OCI-LY3 (cell line): ENCODE results near the gene ANLN.

ENCODE experiments used
- H2AFZ ChIP-seq: fragments of 200-600, 300-600 bp; shearing (Covaris generic); 2 replicates; pipeline ENCODE4 v1.6.0; 2014; ENCODE audit warnings: antibody characterized with exemption, low read depth, low read length
- H3K27ac ChIP-seq: fragments of 200-600, 300-600 bp; sonication (generic); 2 replicates; pipeline ENCODE4 v1.5.1; 2014; ENCODE audit warnings: mild to moderate bottlenecking, low read length, moderate library complexity, mixed read lengths
- H3K27me3 ChIP-seq: fragments of 200-600, 300-600 bp; sonication (generic); 2 replicates; pipeline ENCODE4 v1.6.1; 2014; ENCODE audit warnings: low read depth, low read length, mixed read lengths
- H3K36me3 ChIP-seq: fragments of 200-600, 300-600 bp; sonication (generic); replicated peaks from 2 replicates; pipeline ENCODE3; 2014; ENCODE audit warnings: low read depth, low read length, mixed read lengths
- H3K4me1 ChIP-seq: fragments of 300-600, 200-600 bp; sonication (generic); 2 replicates; pipeline ENCODE4 v1.6.1; 2014; ENCODE audit warnings: low read length, mixed read lengths
- H3K4me2 ChIP-seq: fragments of 200-600, 300-600 bp; sonication (generic); 2 replicates; pipeline ENCODE4 v1.6.1; 2014; ENCODE audit warnings: low read length, mixed read lengths
- H3K4me3 ChIP-seq: fragments of 300-600, 200-600 bp; sonication (generic); 2 replicates; pipeline ENCODE4 v1.5.1; 2014; ENCODE audit warnings: antibody characterized with exemption, mild to moderate bottlenecking, low read length, moderate library complexity
- H3K79me2 ChIP-seq: fragments of 300-600, 200-600 bp; shearing (Covaris generic); 2 replicates; pipeline ENCODE4 v1.6.1; 2014; ENCODE audit warnings: mild to moderate bottlenecking, low read length, mixed read lengths
- H3K9ac ChIP-seq: fragments of 300-600, 200-600 bp; shearing (Covaris generic); 2 replicates; pipeline ENCODE4 v1.6.0; 2014; ENCODE audit warnings: mild to moderate bottlenecking, low read length, moderate library complexity
- H3K9me3 ChIP-seq: fragments of 200-600, 300-600 bp; shearing (Covaris generic); 2 replicates; pipeline ENCODE4 v1.6.1; 2014; ENCODE audit warnings: low read length, mixed read lengths; ENCODE audit not compliant: insufficient read depth
- H4K20me1 ChIP-seq: fragments of 200-600, 300-600 bp; sonication (generic); 2 replicates; pipeline ENCODE4 v1.6.1; 2016; ENCODE audit warnings: low read length, mixed read lengths; ENCODE audit not compliant: insufficient read depth
- EZH2phosphoT487 ChIP-seq: fragments of 200-600 bp; shearing (Covaris generic); IDR thresholded peaks from 2 replicates; pipeline ENCODE4 v1.6.1; 2018; ENCODE audit warnings: antibody characterized with exemption, mixed run types, low read depth
- TF ChIP-seq, protein P1 (sequence below): fragments of 200-600, 300-600 bp; sonication (generic); IDR thresholded peaks from 2 replicates; pipeline ENCODE4 v1.5.1; 2014; ENCODE audit warnings: antibody characterized with exemption, low read length, low read depth

Gene ANLN

DNA sequence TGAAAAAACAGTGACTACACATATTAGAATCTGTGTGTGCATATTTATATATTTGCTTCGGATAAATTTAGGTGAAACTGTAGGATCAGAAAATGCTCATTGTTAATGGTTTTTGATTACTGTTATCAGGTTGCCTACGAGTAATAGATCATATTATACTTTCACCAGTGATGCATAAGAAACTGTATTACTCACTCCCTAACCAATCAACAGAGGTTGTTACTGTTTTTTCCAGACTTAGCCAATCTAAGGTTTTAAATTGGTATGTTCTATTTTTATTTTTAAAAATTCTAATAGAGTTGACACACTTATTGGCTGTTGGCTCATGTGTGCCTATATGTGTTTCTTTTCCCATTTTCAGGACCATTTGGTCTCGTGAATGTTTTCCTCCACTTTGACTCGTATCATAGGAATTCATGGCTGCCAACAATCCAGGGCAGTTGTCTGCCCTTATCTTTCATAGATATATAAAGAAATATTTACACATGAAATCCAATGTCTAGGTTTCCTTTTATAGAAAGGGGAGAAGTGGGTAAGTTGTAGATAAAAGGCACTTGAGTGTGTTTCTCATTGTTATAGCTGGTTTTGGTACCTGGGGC is 59.2 kb downstream of the ANLN start:
- Histone ChIP-seq H3K36me3 (peaks cover 68% of the 10 kb centered on the region), H3K27me3 (no peaks in the 10 kb centered on the region), H2AFZ (no peak overlapping the region), H3K4me2 (no peak overlapping the region), H4K20me1 (no peaks in the 10 kb centered on the region), H3K79me2 (no peaks in the 10 kb centered on the region), H3K4me3 (no peak overlapping the region), H3K27ac (no peak overlapping the region), H3K9ac (no peak overlapping the region), H3K9me3 (no peaks in the 10 kb centered on the region), H3K4me1 (no peaks in the 10 kb centered on the region)
- no peak for TF ChIP-seq EZH2phosphoT487
- TF ChIP-seq, protein P1, sequence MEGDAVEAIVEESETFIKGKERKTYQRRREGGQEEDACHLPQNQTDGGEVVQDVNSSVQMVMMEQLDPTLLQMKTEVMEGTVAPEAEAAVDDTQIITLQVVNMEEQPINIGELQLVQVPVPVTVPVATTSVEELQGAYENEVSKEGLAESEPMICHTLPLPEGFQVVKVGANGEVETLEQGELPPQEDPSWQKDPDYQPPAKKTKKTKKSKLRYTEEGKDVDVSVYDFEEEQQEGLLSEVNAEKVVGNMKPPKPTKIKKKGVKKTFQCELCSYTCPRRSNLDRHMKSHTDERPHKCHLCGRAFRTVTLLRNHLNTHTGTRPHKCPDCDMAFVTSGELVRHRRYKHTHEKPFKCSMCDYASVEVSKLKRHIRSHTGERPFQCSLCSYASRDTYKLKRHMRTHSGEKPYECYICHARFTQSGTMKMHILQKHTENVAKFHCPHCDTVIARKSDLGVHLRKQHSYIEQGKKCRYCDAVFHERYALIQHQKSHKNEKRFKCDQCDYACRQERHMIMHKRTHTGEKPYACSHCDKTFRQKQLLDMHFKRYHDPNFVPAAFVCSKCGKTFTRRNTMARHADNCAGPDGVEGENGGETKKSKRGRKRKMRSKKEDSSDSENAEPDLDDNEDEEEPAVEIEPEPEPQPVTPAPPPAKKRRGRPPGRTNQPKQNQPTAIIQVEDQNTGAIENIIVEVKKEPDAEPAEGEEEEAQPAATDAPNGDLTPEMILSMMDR, result no peak

DNA sequence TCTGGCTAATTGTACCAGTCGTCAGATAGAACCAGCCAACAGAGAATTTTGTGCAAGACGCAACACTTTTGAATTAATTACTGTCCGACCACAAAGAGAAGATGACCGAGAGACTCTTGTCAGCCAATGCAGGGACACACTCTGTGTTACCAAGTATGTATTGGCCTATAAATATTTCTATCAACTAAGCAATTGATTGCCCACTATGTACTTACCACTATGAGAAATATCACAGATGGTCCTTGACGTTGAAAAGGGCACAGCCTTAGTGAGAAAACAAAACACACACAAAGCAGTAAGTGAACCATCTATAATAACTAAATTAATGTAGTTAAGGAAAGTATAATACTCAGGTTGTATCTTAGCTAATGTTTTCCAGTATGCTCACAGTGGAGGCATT is 60.0 kb downstream of the ANLN start:
- Histone ChIP-seq H2AFZ (no peak overlapping the region), H3K9ac (no peak overlapping the region), H3K27ac (no peak overlapping the region), H3K4me3 (no peak overlapping the region), H3K36me3 (peaks cover 71% of the 10 kb centered on the region), H3K27me3 (no peaks in the 10 kb centered on the region), H3K79me2 (no peaks in the 10 kb centered on the region), H3K4me2 (no peak overlapping the region), H3K4me1 (no peaks in the 10 kb centered on the region), H3K9me3 (no peaks in the 10 kb centered on the region), H4K20me1 (no peaks in the 10 kb centered on the region)
- TF ChIP-seq, protein P1, result no peak
- TF ChIP-seq EZH2phosphoT487, result no peak

GRCh38 chr7:36453769-36454168 is 64.1 kb downstream of the ANLN start:
- Histone ChIP-seq H4K20me1 (no peaks in the 10 kb centered on the region), H3K4me3 (no peak overlapping the region), H3K4me1 (no peaks in the 10 kb centered on the region), H3K36me3 (peaks cover 42% of the 10 kb centered on the region), H3K4me2 (no peak overlapping the region), H3K27me3 (no peaks in the 10 kb centered on the region), H2AFZ (no peak overlapping the region), H3K79me2 (no peaks in the 10 kb centered on the region), H3K9me3 (no peaks in the 10 kb centered on the region), H3K9ac (no peak overlapping the region), H3K27ac (no peak overlapping the region)
- TF ChIP-seq, protein P1, result no peak
- no peak for TF ChIP-seq EZH2phosphoT487

GRCh38 chr7:36455646-36456045 is 66.0 kb downstream of the ANLN start:
- Histone ChIP-seq H3K36me3 (peaks cover 31% of the 10 kb centered on the region), H3K27ac (no peak overlapping the region), H3K79me2 (no peaks in the 10 kb centered on the region), H3K4me3 (no peak overlapping the region), H3K9ac (no peak overlapping the region), H3K9me3 (no peaks in the 10 kb centered on the region), H3K4me2 (no peak overlapping the region), H3K27me3 (no peaks in the 10 kb centered on the region), H4K20me1 (no peaks in the 10 kb centered on the region), H3K4me1 (no peaks in the 10 kb centered on the region), H2AFZ (no peak overlapping the region)
- TF ChIP-seq, protein P1, result no peak
- TF ChIP-seq EZH2phosphoT487, result no peak
